Activated effector memory CD4-positive, alpha-beta T cell treated with anti-CD3 and anti-CD28 coated beads, Interleukin-2, amount 50 U/mL, for 16 hours (primary cell): ENCODE measurements around the gene AFAP1L2.

ENCODE experiments used
- DNase-seq: peaks from one replicate; pipeline ENCODE4 v3.0.0-alpha.2; 2020

Gene AFAP1L2

GRCh38 chr10:114283535-114284234, 120.6 kb downstream of the AFAP1L2 start:
- peak; percentile 30 for DNase-seq

DNA sequence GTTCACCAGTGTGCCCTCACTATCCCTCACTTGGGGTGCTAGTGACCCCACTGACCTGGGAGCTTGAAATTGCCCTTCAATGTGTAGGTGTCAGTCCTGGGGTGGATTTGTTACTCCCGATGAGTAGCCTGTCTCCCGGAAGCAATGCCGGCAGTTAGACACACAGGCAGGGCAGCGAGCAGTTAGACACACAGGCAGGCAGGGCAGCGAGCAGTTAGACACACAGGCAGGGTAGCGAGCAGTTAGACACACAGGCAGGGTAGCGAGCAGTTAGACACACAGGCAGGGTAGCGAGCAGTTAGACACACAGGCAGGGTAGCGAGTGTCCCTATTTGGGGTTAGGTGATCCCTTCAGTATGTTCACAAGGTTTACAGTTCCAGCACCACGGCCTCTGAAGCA, 121.2 kb downstream of the AFAP1L2 start:
- peak; percentile 38 for DNase-seq

DNA sequence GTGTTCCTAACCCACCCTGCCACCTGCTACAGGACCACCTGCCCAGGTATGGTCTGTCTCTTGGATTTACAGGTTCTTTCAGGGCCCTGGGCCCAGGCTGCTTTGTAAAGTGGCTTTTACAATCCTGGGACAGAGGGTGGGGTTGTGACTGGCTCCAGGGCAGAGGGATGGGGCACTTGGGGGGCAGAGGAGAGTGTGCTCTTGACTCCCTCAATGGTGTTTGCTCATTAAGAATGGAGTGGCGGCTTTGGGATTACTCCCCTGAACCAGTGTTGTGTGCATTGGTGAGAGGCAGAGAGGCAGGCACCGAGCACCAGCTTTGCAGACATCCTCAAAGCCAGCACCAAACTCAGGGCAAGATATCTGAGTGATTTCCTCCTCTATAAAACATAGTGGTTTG, 121.8 kb downstream of the AFAP1L2 start:
- peak; percentile 55 for DNase-seq

DNA sequence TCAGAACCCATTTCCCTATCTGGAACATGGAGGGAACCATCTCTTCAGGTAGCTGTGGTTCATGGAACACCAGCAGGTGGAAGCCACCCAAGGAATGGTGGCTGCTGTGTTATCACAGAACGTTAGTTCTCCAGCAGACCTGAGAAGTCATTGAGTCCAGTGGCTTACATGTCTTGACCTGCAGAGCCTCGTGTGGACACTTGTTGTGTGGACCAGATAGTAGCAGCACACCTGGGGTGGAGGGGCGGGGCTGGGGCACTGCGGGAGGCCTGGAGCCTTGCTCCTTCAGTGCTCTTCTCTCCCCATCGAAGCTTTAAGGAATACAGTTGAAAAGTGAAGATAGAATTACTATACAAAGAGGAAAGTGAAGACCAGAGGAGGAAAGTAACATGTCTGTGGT, 122.8 kb downstream of the AFAP1L2 start:
- DNase-seq: peak; percentile 24

GRCh38 chr10:114281006-114281405, 123.3 kb downstream of the AFAP1L2 start:
- peak; percentile 12 for DNase-seq

GRCh38 chr10:114279901-114280644, 124.2 kb downstream of the AFAP1L2 start:
- peak; percentile 24 for DNase-seq

DNA sequence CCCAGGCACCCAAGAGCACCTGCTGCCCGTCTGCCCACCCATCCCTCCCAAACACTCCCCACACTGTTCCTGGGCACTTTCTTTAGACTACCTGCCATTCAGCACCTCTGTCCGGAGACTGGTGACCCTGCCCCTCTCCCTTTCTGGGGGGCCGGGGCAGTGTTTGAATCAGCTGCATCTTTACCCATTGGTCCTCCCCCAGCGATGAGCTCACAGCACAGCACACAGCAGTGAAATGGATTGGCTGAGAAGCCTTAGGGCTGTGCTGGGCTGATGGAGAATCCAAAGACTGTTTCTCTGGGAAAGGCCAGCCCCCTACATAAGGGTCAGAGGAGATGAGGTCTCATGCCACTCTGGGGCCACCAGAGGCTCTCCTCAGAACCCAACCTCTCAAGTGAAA, 125.0 kb downstream of the AFAP1L2 start:
- peak; percentile 41 for DNase-seq

GRCh38 chr10:114278884-114279191, 125.5 kb downstream of the AFAP1L2 start:
- no peak for DNase-seq

DNA sequence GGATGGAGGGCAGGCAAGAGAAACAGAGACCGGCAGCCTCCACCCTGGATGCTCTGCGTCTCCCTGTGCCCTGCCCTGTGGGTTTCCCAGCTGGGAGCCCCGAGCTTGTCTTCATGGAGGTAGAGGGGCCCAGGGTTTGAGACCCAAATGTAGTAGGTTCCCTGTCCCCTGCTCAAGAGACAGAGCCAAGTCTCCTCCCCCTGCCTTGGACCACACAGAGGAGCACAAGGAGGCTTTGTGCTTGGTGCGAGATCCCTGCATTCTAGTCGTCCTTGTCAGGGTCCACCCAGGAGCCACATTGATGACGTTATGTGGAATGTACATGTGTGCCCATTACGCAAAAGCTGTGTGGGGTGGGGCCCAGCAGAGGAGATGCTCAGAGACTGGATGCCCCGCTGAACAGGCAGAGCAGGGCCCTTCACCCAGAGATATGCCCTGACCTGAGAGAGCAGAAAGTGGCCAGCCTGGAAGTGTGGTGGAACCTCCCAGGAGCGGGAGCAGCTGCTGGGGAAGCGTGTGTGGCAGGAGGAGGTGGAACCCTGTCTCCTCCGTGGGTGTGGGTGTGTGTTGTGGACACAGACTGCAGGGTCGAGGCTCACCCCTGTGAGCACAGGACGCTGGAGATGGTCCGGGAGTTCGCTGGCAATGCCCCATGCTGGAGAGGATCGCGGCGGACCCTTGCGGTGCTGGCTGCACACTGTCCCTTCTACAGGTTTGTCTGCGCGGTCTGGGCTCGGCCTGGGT, 126.0 kb downstream of the AFAP1L2 start:
- DNase-seq: peak; percentile 55

- peak; percentile 55 for DNase-seq
These were observed 127.6 kb downstream of the AFAP1L2 start for GRCh38 chr10:114276671-114277070.

DNA sequence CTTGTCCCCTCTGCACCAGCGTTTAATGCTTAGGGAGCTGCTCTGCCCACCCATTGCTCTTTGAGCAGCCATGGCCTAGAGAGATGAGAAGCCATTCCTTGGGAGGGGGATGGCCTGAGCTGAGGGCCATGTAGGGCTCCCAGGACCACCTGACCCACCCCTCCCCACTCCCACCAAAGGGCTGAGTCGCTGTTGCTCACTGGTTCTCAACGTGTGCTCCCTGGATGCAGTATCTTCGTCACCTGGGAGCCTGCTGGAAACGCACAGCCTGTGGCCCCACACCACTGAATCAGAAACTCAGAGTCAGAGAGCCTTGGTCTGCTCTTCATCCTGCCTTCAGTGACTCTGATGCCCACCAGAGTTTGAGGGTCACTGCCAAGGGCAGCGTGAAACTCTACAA, 128.2 kb downstream of the AFAP1L2 start:
- DNase-seq: peak; percentile 34

GRCh38 chr10:114274616-114275453, 129.5 kb downstream of the AFAP1L2 start:
- DNase-seq: peak; percentile 34

- DNase-seq: peak; percentile 41
These were observed 130.4 kb downstream of the AFAP1L2 start for GRCh38 chr10:114273910-114274309.

DNA sequence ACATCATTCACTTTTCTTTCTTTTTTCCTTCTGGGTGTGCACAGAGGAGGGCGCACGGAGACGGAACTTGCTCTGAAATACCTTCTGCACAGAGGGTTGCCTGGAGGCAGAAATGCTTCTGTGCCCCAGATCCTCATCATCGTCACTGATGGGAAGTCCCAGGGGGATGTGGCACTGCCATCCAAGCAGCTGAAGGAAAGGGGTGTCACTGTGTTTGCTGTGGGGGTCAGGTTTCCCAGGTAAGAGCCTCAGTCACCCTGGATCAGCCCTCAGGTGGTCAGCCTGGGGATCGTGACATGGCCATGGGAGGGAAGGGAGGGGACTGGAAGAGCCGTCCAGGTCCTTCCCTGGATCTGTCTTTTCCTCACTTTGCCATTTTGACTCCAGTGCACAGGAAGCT, 131.6 kb downstream of the AFAP1L2 start:
- DNase-seq: peak; percentile 30

- DNase-seq: no peak
These were observed 132.5 kb downstream of the AFAP1L2 start for GRCh38 chr10:114271779-114272167.

- peak; percentile 6 for DNase-seq
These were observed 133.1 kb downstream of the AFAP1L2 start for GRCh38 chr10:114271075-114271778.

DNA sequence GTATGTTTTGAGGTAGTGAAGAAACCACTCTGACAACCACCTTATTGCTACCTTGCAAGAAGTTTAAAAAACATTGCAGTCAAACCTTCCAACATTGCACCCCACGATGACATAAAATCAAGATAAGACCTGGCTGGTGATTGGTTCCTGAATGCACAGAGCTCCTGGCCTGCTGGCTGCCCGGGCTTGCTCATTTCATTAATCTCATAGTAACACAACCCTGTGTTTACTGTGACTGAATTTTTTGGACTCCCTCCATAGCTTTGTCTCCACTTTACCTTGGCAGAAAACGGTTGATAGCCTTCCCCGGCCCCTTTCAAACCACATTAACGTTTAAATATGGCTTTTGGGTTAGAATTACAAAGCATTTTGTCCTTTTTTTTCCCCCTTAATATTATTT, 137.8 kb downstream of the AFAP1L2 start:
- no peak for DNase-seq

GRCh38 chr10:114265392-114266053, 138.8 kb downstream of the AFAP1L2 start:
- DNase-seq: no peak

DNA sequence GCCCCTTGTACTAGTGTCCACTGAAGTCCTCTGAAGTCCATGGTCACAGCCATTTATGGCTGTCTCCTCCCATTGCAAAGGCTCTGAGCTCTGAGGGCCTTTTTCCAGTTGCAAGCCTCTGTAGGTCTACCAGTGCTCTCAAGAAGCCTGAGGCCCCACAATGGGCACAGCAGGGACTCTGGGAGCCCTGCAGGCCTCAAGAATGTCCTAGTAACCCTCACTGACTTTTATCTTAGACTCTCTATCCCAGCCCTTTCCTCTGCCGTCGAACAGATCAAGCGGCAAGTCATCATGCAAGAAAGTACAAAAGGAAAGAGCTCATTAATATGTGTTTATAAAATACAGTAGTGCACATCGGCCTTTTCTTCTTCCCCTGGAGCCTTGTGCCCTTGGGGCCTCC, 141.8 kb downstream of the AFAP1L2 start:
- peak; percentile 24 for DNase-seq

DNA sequence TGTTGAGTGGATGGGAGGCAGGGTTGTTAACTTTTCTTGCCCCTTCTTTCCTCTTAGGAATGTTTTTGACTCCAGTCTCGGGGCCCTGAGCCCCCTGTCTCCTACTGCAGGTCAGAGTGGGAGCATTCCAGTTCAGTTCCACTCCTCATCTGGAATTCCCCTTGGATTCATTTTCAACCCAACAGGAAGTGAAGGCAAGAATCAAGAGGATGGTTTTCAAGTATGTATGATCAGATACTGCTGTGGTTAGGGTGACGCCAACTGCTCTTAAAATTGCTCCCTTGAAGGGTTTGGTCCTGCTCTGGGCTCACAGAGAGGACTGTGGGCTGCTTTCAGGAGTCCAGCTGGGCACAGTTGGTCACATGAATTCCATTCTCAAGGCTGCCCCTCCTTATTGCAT, 143.2 kb downstream of the AFAP1L2 start:
- peak; percentile 50 for DNase-seq

DNA sequence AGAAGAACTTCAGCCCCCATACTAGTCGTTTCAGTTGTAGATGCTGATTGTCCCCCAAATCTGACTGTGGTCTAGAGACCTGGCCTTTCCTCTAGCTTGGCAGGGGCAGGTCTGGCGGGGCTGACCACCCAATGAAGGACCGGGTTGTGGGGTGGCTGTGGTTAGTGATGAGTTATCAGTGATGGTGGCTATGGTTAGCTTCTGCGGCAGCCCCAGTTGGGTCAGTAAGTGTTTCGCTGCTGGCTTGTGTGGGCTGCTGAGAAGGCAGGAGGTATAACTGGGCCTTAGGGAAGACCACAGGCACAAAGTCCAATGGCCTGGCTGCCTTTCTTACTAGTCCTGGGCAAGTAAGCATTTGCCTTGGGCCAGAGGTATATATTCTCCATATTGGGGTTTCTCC, 143.9 kb downstream of the AFAP1L2 start:
- DNase-seq: no peak

GRCh38 chr10:114259824-114260223, 144.5 kb downstream of the AFAP1L2 start:
- DNase-seq: no peak
